Stimulated activated CD4-positive, alpha-beta T cell treated with anti-CD3 and anti-CD28 coated beads, Interleukin-4, amount 100 ng/mL, for 1 hour (primary cell): ENCODE measurements around the gene SMG6.

Experiments used
- DNase-seq: peaks from one replicate; pipeline ENCODE4 v3.0.0-alpha.2; 2020

SMG6 gene

DNA sequence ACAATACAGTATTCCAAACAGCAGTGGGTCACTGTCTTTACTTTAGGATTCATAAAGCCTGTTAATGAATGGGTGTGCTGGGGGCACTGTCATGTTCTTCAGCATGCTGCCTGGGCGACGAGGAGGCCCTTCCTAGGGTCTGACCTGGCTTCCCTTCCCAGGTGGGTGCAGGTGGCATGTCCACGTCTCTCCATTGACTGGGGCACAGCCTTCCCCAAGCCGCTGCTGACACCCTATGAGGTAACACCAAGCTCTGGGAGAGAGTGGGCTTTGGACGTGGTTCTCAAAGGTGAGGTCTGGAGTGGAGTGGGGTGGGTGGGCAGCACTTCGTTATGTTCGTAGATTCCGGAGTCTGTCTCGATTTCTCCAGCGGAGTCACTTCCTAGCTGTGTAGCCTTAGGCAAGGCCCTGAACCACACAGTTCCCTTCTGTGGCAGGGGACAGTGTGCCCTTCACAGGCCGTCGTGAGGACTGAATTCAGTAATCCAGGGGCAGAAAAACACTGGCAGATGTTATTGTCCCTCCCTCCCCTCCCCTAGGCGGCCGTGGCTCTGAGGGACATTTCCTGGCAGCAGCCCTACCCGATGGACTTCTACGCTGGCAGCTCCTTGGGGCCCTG, 262.5 kb downstream of the SMG6 start:
- DNase-seq = no peak

DNA sequence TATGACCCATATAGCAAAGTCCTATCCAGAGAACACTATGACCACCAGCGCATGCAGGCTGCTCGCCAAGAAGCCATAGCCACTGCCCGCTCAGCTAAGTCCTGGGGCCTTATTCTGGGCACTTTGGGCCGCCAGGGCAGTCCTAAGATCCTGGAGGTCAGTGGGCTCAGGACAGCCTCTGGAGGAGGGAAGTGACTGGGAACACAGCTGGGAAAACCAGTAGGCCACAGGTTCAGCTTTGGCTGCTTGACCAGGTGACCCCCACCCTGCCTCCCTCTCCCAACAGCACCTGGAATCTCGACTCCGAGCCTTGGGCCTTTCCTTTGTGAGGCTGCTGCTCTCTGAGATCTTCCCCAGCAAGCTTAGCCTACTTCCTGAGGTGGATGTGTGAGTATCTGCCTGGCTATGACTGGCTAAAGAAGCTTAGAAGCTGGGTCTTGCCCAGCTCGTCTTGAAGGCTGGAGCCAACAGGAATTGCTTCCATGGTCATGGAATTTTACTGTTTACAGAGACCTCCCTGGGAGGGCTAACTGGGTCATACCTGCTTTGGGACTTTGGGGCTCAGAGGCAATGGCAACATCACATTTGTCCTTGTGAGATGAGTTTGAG, 263.3 kb downstream of the SMG6 start:
- no peak for DNase-seq

GRCh38 chr17:2037155-2037554, 266.4 kb downstream of the SMG6 start:
- DNase-seq = no peak

DNA sequence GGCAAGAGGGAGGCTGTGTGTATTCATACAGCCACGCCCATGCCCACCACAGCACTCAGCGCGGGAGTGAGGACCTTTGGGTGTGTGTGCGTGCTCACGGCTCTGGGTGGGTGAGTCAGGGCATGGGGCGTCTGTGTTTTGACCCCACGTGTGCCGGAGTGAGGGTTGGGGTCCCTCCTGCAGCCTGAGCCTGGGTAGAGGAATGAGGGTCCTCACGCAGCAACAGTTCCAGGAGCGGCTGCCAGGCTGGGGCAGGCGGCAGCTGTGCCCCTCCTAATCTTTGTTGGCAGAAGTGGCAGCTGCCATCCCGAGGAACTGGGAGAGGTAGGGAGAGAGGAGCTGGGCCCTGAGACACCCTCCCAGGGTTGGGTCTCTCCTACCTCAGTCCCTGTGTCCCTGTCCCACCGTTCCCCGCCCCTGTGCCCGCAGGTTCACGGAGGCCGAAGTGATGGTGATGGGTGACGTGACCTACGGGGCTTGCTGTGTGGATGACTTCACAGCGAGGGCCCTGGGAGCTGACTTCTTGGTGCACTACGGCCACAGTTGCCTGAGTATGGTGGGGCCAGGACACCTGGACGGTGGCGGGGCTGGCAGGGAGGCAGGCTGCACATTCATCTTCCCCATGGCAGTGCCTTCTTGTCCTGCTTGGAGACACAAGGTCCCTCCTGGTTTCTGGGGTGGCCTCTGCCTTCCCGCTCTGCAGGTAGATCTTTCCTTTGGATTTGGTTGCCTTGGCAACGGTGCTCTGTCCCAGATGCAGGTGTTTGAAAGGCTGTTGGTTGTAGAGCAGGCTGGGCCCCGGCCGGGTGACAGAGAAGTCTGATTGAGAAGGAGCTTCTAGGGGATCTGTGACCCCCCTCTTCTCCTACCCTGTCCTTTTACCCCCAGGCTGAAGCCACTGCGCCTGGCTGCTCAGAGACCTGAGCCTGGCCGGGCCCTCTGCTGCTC, 267.8 kb downstream of the SMG6 start:
- no peak for DNase-seq

GRCh38 chr17:2034806-2035540, 268.6 kb downstream of the SMG6 start:
- no peak for DNase-seq

DNA sequence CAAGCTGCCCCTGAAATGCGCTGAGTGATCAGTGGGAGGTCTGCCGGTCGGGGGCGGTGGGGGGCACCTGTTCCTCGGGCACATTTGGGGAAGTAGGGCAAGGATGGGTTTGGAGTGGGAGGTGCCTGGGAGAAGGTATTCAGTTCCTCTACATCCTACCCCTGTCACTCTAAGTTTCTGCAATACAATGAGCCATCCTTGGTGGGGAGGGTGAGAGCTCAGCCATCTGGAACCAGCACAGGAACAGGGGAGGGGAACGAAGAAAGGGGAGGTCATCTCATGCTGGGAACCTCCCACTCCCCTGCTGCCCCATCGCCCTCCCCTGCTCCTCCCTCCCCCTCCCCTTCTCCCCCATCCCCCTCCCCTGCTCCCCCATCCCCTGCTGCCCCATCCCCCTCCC, 269.4 kb downstream of the SMG6 start:
- DNase-seq = no peak

DNA sequence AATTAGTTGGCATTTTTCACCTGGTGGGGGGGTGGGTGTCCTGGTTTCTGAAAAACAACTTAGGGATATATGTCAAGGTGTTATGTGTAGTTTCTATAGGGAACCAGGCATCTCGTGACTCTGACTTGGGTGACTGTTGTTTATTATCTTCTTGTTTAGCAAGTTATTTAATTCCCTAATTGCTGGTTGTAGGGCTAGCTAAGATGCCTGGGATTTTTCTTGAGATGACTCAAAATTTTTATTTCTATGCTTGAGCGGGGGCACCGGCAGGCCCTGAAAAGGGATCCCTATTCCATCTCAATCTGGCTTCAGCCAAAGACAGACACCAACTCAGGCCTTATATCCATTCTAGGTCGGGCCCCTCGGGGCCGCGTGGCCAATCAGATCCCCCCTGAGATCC, 270.4 kb downstream of the SMG6 start:
- no peak for DNase-seq

- peak; percentile 49 for DNase-seq
These were observed 272.8 kb downstream of the SMG6 start for GRCh38 chr17:2030779-2031163.

- DNase-seq = peak; percentile 88
These were observed 273.4 kb downstream of the SMG6 start, which contains the start of gene DPH1 for GRCh38 chr17:2029911-2030778. TSS of gene DPH1 (plus strand) at chr17:2030153. CDS start at chr17:2030170, 17 bp downstream.

GRCh38 chr17:2028737-2029136, 274.8 kb downstream of the SMG6 start:
- DNase-seq = no peak

GRCh38 chr17:2028234-2028614, 275.4 kb downstream of the SMG6 start:
- DNase-seq = no peak

DNA sequence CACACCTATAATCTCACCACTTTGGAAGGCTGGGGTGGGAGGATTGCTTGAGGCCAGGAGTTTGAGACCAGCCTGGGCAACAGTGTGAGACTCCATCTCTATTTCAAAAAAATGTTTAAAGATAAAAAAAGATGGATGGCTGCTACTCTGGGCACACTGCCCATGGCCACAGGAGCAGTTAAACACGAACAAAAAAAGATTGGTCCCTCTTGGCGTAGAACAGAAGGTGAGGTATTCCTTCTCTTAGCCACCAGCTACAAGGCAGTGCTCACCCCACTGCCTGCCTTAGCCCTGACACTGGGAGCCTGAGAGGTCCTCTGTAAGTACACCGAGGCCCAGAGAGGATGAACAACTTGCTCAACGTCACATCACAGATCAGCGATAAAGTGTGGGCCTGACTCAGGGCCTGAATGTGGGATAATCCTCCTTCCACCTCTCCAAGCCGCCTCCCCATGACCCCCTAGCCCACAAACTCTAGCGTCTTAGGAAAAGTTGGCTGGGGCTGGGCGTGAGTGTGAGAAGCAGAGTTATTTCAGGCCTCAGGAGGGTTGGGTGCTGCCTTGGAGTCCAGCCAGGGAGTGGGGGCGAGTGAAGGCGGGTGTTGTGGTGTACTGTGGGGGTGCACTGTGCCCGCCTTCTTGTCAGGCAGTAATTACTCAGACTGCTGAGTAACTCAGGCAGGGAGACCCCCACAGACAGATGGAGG, 275.9 kb downstream of the SMG6 start:
- no peak for DNase-seq

DNA sequence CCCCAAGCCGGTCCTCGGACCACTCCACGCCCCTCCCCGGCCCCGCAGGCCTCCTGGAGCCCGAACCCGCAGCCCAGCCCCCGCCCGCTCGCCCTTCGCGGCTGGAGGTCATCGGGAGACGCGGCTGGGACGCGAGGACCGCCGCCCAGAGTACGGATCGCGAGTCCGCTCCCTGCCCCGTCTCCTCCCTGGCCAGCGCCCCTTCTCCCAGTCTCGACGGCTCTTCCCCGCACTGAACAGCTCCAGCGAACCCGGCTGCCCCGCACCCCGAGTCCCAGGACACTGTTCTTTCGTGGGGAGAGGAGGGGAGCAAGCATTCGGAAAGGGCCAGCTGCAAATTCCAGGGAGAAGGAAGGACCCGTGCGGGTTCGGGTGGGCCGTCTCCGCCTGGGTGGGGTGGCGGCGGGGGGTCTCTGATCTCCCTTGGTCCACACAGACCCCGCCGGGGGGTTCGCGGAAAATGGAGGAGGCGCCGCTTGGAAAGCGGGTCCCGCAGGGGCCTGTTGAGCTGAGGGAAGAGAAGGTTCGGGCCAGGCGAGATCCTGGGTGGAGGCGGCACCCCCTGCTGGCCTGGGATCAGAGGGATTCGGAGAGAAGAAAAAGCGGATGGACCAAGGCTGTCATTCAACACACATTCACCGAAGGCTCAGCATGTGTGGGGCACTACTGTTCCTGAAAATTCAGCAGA, 277.8 kb downstream of the SMG6 start:
- DNase-seq = peak; percentile 32

GRCh38 chr17:2025220-2025621, 278.4 kb downstream of the SMG6 start, which contains the start of gene RTN4RL1:
TSS of gene RTN4RL1 (minus strand) at chr17:2025334. CDS start at chr17:2024865, 469 bp downstream.
- peak; percentile 71 for DNase-seq

- DNase-seq = peak; percentile 10
These were observed 278.9 kb downstream of the SMG6 start for GRCh38 chr17:2024572-2025219.

DNA sequence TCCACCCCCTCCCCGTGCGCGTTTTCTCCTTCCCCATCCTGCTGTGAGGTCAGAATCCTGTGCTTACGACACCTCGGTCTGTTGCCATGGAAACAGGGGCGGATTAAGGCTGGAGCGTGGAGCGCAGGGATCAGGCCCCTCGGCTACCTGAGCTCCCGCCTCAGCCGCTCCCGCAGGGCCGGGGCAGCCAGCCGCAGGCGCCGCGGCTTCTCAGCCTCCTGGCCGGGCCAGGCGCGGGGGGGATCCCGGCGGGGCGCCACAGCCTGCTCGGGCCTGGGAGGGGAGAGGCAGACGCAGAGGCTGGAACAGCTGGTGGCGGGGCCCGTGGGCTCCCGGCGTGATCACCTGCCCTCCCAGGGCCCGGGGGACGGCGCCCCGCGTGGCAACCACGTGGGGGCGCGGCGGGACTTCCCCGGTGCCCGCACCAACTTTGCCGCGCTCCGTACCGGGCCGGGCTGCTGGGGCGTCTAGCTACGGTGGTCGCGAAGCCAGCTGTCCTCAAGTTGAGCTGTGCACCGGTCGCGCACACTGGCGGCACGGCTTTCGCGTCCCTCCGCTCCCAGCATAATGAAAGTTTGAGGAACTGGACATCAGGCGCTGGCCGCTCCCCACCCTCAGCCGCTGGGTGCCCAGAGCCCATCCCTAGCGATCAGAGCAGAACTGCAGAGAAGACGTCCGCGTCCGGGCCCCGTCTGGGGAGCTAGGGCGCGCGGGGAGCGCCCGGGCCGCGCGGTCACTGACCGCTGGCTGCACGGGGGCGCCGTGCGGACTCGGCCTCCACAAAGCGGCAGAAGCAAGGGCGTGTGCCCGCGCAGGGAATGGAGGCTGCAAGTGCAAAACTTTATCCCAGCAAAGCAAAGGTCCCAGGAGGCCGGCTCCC, 279.7 kb downstream of the SMG6 start:
- DNase-seq = peak; percentile 42

- no peak for DNase-seq
These were observed 280.3 kb downstream of the SMG6 start for GRCh38 chr17:2023256-2023655.

GRCh38 chr17:2022647-2023240, 280.8 kb downstream of the SMG6 start:
- no peak for DNase-seq

- DNase-seq = no peak
These were observed 282.9 kb downstream of the SMG6 start for GRCh38 chr17:2020721-2021120.
